Measurements from ENCODE around the gene TTC39C.

DNA sequence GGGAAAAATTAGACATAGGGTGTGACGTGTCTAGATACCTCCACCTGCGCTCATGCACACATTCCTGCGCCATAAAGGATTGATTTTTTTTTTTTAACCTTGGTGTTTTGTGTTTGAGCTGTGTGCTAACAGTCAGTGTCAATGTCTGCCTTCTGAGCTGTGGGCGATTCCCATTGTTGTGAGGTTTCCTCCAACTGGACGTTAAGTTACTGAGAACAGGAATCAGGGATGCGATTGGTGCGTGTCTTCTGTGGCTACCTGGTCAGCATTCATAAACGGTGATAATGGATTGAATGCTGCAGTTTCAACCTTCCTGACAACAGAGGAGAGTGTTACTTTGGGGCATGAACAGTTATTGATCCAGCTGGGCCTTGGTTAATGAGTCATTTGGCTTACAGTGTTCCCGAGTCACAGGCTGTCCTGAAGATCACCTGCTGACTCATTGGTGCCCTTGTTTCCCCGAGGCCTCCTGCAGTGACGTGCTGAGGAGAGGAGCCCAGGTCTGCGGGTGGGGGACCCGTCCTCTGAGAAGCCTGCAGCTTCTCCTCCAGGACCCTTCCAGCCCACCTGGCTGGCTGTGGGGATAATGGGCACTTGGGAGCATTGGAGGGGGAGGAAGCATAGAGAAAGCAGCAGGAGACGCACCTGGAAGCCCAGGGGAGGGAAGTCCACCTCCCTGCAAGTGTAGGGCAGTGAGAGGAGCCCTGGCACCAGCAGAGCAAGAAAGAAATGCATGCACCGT lies 98.5 kb downstream of the TTC39C start:
- TF ChIP-seq POLR2AphosphoS5 (IDR thresholded peaks at IDR 0.05; ENCODE audit: low read depth) (no peak), CTCF (IDR thresholded peaks at IDR 0.05; ENCODE audit: insufficient read depth, low read length) (no peak), GABPA (IDR thresholded peaks at IDR 0.05; ENCODE audit: low read depth) (no peak)
